ENCODE measurements around the gene GPC2.

Gene GPC2

DNA sequence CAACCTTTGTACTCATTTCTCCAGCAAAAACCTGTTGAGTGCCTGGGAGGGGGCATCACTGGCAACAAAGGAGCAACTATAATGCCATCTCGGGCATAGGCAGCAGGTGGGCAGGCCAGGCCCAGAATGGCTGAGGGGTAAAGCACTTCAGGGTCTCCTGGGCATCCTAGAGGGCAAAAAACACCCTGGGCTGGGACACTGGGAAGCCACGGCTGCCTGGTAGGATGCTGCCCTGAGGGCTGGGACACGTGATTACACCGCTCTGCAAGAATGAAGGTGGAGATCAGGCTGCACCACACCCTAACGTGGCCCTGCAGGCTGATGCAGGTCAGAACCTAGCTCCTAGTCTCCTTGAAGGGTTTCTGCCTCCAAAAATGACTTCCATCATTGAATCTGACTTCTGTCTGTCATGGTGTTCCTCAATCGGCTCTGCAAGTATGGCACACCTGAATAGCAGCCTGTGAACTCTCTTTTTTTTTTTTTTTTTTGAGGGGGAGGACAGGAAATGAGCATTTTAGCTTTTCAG lies 14.1 kb downstream of the GPC2 start:
- Histone ChIP-seq H3K4me1 (peaks cover 6% of the 10 kb centered on the region), H3K4me3 (ENCODE audit: low read depth, low read length) (no peak overlapping the region), H3K79me2 (no peaks in the 10 kb centered on the region), H3K9ac (no peak overlapping the region), H2AFZ (no peak overlapping the region), H3K36me3 (ENCODE audit: control insufficient read depth, insufficient read depth, low read length) (no peaks in the 10 kb centered on the region), H3K27me3 (ENCODE audit: control insufficient read depth, insufficient read depth, low read length) (no peaks in the 10 kb centered on the region), H3K4me2 (ENCODE audit: low read length) (no peak overlapping the region), H3K9me3 (ENCODE audit: control insufficient read depth, low read length) (no peaks in the 10 kb centered on the region), H3K27ac (no peak overlapping the region)
- TF ChIP-seq, protein P1, sequence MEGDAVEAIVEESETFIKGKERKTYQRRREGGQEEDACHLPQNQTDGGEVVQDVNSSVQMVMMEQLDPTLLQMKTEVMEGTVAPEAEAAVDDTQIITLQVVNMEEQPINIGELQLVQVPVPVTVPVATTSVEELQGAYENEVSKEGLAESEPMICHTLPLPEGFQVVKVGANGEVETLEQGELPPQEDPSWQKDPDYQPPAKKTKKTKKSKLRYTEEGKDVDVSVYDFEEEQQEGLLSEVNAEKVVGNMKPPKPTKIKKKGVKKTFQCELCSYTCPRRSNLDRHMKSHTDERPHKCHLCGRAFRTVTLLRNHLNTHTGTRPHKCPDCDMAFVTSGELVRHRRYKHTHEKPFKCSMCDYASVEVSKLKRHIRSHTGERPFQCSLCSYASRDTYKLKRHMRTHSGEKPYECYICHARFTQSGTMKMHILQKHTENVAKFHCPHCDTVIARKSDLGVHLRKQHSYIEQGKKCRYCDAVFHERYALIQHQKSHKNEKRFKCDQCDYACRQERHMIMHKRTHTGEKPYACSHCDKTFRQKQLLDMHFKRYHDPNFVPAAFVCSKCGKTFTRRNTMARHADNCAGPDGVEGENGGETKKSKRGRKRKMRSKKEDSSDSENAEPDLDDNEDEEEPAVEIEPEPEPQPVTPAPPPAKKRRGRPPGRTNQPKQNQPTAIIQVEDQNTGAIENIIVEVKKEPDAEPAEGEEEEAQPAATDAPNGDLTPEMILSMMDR (IDR thresholded peaks at IDR 0.05), result no peak

DNA sequence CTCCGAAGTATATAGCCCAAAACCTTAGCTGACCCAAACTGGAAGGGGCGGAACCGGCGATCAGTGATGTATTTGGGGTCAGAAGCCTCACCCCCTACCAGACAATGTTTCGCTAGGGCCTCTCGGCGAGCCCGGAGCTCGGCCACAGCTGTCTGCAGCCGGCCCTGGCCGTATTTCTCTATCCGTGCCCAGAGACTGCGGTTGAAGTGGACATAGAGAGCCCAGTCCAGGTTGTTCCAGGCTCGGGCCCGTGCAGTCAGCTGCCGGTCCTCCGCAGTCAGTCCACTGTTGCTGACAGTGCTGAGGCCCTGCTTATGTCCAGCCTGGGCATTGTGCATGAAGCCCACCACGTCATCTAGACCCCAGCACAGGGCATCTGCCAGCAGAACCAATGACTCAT lies 17.1 kb downstream of the GPC2 start:
- H3K27ac ChIP-seq, result no peak overlapping the region
- H3K9ac ChIP-seq, result no peak overlapping the region
- no peaks in the 10 kb centered on the region for H3K9me3 ChIP-seq (ENCODE audit: control insufficient read depth, low read length)
- H3K79me2 ChIP-seq, result no peaks in the 10 kb centered on the region
- no peak overlapping the region for H3K4me2 ChIP-seq (ENCODE audit: low read length)
- H3K4me3 ChIP-seq (ENCODE audit: low read depth, low read length), result no peak overlapping the region
- no peaks in the 10 kb centered on the region for H3K36me3 ChIP-seq (ENCODE audit: control insufficient read depth, insufficient read depth, low read length)
- H2AFZ ChIP-seq, result no peak overlapping the region
- TF ChIP-seq, protein P1 (IDR thresholded peaks at IDR 0.05), result no peak
- H3K4me1 ChIP-seq, result peaks cover 7% of the 10 kb centered on the region
- no peaks in the 10 kb centered on the region for H3K27me3 ChIP-seq (ENCODE audit: control insufficient read depth, insufficient read depth, low read length)

DNA sequence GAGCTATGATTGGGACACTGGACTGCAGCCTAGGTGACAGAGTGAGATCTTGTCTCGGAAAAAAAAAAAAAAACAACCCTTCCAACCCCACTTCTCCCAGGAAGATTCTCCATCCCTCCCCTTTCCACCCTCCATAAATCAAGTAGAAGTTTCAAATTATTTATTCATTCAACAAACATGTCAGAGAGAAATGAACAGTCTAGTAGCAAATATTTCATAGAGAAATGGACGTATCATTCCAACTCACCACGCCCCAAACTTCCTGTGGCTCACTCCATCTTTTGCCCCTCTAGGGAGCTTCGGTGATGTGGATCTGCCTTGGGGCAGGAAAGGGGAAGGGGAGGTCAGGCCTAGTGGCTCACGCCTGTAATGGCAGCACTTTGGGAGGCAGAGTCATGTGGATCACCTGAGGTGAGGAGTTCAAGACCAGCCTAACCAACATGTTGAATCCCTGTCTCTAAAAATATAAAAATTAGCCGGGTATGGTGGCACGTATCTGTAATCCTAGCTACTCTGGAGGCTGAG lies 18.0 kb downstream of the GPC2 start:
- H3K4me2 ChIP-seq (ENCODE audit: low read length), result peak overlapping the region; percentile 75
- H3K27ac ChIP-seq, result peak overlapping the region; percentile 91
- peak overlapping the region; percentile 87 for H3K4me3 ChIP-seq (ENCODE audit: low read depth, low read length)
- H3K9ac ChIP-seq, result no peak overlapping the region
- peak overlapping the region; percentile 96 for H2AFZ ChIP-seq
- no peaks in the 10 kb centered on the region for H3K9me3 ChIP-seq (ENCODE audit: control insufficient read depth, low read length)
- no peaks in the 10 kb centered on the region for H3K79me2 ChIP-seq
- TF ChIP-seq, protein P1 (IDR thresholded peaks at IDR 0.05), result no peak
- no peaks in the 10 kb centered on the region for H3K27me3 ChIP-seq (ENCODE audit: control insufficient read depth, insufficient read depth, low read length)
- peaks cover 7% of the 10 kb centered on the region for H3K4me1 ChIP-seq
- no peaks in the 10 kb centered on the region for H3K36me3 ChIP-seq (ENCODE audit: control insufficient read depth, insufficient read depth, low read length)

DNA sequence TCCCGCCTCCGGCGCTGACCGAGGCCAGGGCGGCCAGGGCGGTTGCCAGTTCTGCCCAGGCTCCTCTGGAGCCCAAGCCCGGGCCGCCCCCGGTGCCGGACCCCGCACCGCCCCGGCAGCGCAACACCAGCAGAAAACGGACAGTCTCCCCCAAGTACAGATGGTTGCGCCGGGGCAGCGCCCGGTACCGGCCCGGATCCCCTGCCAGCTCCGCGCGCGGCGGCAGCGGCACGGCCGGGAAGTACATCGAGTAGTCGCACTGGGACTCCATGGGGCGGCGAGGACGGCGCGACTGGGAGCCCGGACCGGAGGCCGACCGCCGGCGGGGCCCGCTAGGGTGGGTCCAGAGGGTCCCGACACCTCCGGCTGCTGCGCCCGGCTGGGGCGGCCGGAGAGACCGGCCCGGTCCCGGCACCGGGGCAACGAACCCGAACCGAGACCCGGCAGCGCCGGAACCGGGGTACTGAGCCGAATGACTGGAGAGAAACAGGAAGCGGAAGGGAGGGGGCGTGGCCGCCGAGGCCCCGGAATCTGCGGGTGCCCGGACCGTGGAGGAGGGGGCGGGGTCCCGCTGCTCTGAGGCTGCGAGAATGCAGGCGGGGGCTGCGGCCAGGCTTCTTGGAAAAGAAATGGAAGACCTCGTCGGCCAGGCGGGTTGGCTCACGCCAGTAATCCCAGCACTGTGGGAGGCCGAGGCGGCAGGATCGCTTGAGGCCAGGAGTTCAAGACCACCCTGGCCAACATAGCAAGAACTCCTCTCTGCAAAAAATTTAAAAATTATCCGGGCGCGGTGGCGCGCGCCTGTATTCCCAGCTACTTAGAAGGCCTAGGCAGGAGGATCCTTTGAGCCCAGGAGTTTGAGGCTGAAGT lies 18.7 kb downstream of the GPC2 start, which contains the start of gene TRAPPC14:
Gene TRAPPC14, minus strand, starts transcription at position 495 of the 870 bp plus-strand sequence. Its CDS starts 224 bp downstream, at position 271.
- peak within 1 kb of the TSS; percentile 87 for H3K4me3 ChIP-seq (ENCODE audit: low read depth, low read length)
- peak within 1 kb of the TSS; percentile 91 for H3K27ac ChIP-seq
- no peaks in the 10 kb centered on the region for H3K9me3 ChIP-seq (ENCODE audit: control insufficient read depth, low read length)
- H3K9ac ChIP-seq, result peak within 1 kb of the TSS; percentile 80
- H3K36me3 ChIP-seq (ENCODE audit: control insufficient read depth, insufficient read depth, low read length), result no peaks in the 10 kb centered on the region
- TF ChIP-seq, protein P1 (IDR thresholded peaks at IDR 0.05), result no peak
- no peaks in the 10 kb centered on the region for H3K27me3 ChIP-seq (ENCODE audit: control insufficient read depth, insufficient read depth, low read length)
- H2AFZ ChIP-seq, result peak within 1 kb of the TSS; percentile 96
- H3K79me2 ChIP-seq, result no peaks in the 10 kb centered on the region
- peaks cover 7% of the 10 kb centered on the region for H3K4me1 ChIP-seq
- H3K4me2 ChIP-seq (ENCODE audit: low read length), result peak within 1 kb of the TSS; percentile 75
